H1 (cell line): ENCODE measurements around the gene RTL5. TPM values are rescaled to one million over a fixed set of nuclear protein-coding genes. Genes with fewer than 3 reads are reported as not detected.

Source experiments
- CTCF ChIA-PET: fragments of 300-600 bp; sonication (Branson Sonifier 250); formaldehyde crosslinking; loops from one replicate; lab custom pipeline; 2021; ENCODE audit not compliant: partially characterized antibody; lab: Charles Lee
- POLR2A ChIA-PET: fragments of 300-600 bp; sonication (Branson Sonifier 250); formaldehyde crosslinking; loops from one replicate; lab custom pipeline; 2021; ENCODE audit warnings: inconsistent platforms; ENCODE audit not compliant: partially characterized antibody; lab: Charles Lee
- DNase-seq, 2 experiments: peaks; one replicate each; pipeline versions ENCODE4 v3.0.0 to v3.0.0-alpha.2; 2010 to 2022; ENCODE audit warnings: low spot score in 2 of 2, low read depth in 1 of 2, mixed read lengths in 1 of 2
- FAIRE-seq: peaks from 2 replicates; lab custom pipeline; 2011; peaks lifted over from hg19 to GRCh38; lab: Jason Lieb, UNC
- H2AFZ ChIP-seq: 2 replicates; pipeline ENCODE4 v1.8.1; 2012; ENCODE audit warnings: low read length, inconsistent platforms
- H2AK5ac ChIP-seq: 2 replicates; pipeline ENCODE4 v1.6.1; 2013; ENCODE audit warnings: low read depth, low read length
- H2BK120ac ChIP-seq: replicated peaks from 2 replicates; pipeline ENCODE3; 2013; ENCODE audit warnings: low read depth, low read length, inconsistent platforms
- H2BK12ac ChIP-seq: 2 replicates; pipeline ENCODE4 v1.6.1; 2013; ENCODE audit warnings: low read depth, low read length
- H2BK15ac ChIP-seq: 2 replicates; pipeline ENCODE4 v1.6.1; 2013; ENCODE audit warnings: low read length
- H2BK20ac ChIP-seq: 2 replicates; pipeline ENCODE4 v1.6.1; 2013; ENCODE audit warnings: low read length
- H2BK5ac ChIP-seq: 2 replicates; pipeline ENCODE4 v1.6.1; 2013; ENCODE audit warnings: low read depth, low read length
- H3K14ac ChIP-seq: 2 replicates; pipeline ENCODE4 v1.6.1; 2013; ENCODE audit warnings: inconsistent platforms; ENCODE audit not compliant: insufficient read length
- H3K18ac ChIP-seq: 2 replicates; pipeline ENCODE4 v1.6.1; 2013; ENCODE audit warnings: low read length; ENCODE audit errors: extremely low read depth
- H3K23ac ChIP-seq: 2 replicates; pipeline ENCODE4 v1.6.1; 2013; ENCODE audit warnings: inconsistent platforms; ENCODE audit not compliant: insufficient read length
- H3K23me2 ChIP-seq: 2 replicates; pipeline ENCODE4 v1.6.1; 2013; ENCODE audit warnings: low read depth, low read length
- H3K27ac ChIP-seq: 2 replicates; pipeline ENCODE4 v1.6.1; 2011; ENCODE audit warnings: low read depth, low read length, inconsistent platforms
- H3K27me3 ChIP-seq, 4 experiments: replicated peaks in 1 of 4; 1 replicate in 1 of 4; 2 replicates in 3 of 4; pipeline versions ENCODE4 v1.6.1 to v1.8.1; 2011 to 2013; ENCODE audit warnings: low read length in 3 of 4, mild to moderate bottlenecking in 3 of 4, inconsistent platforms in 2 of 4, mixed read lengths in 2 of 4, moderate library complexity in 1 of 4; ENCODE audit not compliant: control insufficient read depth in 3 of 4, insufficient read depth in 3 of 4; ENCODE audit errors: extremely low read depth in 1 of 4
- H3K36me3 ChIP-seq, 4 experiments: 2 replicates each; pipeline versions ENCODE4 v1.6.1 to v1.8.1; 2011 to 2013; ENCODE audit warnings: mild to moderate bottlenecking in 4 of 4, low read length in 3 of 4, moderate library complexity in 2 of 4, control low read depth in 1 of 4, inconsistent platforms in 1 of 4; ENCODE audit not compliant: insufficient read depth in 4 of 4, control insufficient read depth in 2 of 4
- H3K4ac ChIP-seq: replicated peaks from 2 replicates; pipeline ENCODE3; 2013; ENCODE audit warnings: low read length, low read depth, mixed read lengths, inconsistent platforms; ENCODE audit not compliant: insufficient read length
- H3K4me1 ChIP-seq, 4 experiments: replicated peaks in 1 of 4; 1 replicate in 1 of 4; 2 replicates in 3 of 4; pipeline versions ENCODE4 v1.6.1 to v1.8.1; 2011 to 2013; ENCODE audit warnings: low read length in 3 of 4, inconsistent platforms in 2 of 4, mixed read lengths in 1 of 4; ENCODE audit not compliant: insufficient read depth in 4 of 4, control insufficient read depth in 3 of 4
- H3K4me2 ChIP-seq, 2 experiments: 2 replicates each; pipeline versions ENCODE4 v1.6.1 to v1.8.1; 2011 to 2013; ENCODE audit warnings: low read depth in 2 of 2, low read length in 2 of 2, control low read depth in 1 of 2, inconsistent platforms in 1 of 2, mild to moderate bottlenecking in 1 of 2; ENCODE audit not compliant: insufficient read depth in 1 of 2
- H3K4me3 ChIP-seq, 4 experiments: fragments of 200-600, 300-600 bp in 1 of 4; sonication (generic), shearing (Covaris generic), sonication (Bioruptor Twin) in 1 of 4; 2 replicates each; pipeline versions ENCODE4 v1.5.1 to v1.8.1; 2011 to 2016; ENCODE audit warnings: low read length in 4 of 4, low read depth in 3 of 4, control low read depth in 2 of 4, inconsistent platforms in 2 of 4, mild to moderate bottlenecking in 2 of 4, mixed read lengths in 1 of 4, moderate library complexity in 1 of 4; ENCODE audit not compliant: insufficient read depth in 2 of 4; ENCODE audit errors: extremely low read depth in 1 of 4
- H3K56ac ChIP-seq: replicated peaks from 2 replicates; pipeline ENCODE3; 2013; ENCODE audit warnings: low read depth, mild to moderate bottlenecking, mixed read lengths, low read length, inconsistent platforms; ENCODE audit not compliant: insufficient read length
- H3K79me1 ChIP-seq: 2 replicates; pipeline ENCODE4 v1.6.1; 2013; ENCODE audit warnings: low read depth, low read length, control low read depth
- H3K79me2 ChIP-seq, 2 experiments: 2 replicates each; pipeline versions ENCODE4 v1.6.1 to v1.8.1; 2012 to 2013; ENCODE audit warnings: low read length in 2 of 2, mild to moderate bottlenecking in 2 of 2, inconsistent platforms in 1 of 2; ENCODE audit not compliant: insufficient read depth in 2 of 2, control insufficient read depth in 1 of 2
- H3K9ac ChIP-seq, 4 experiments: replicated peaks in 1 of 4; 1 replicate in 1 of 4; 2 replicates in 3 of 4; pipeline versions ENCODE4 v1.6.1 to v1.8.1; 2011 to 2013; ENCODE audit warnings: low read depth in 3 of 4, low read length in 3 of 4, control low read depth in 2 of 4, mild to moderate bottlenecking in 2 of 4, moderate library complexity in 2 of 4, inconsistent platforms in 1 of 4; ENCODE audit errors: extremely low read depth in 1 of 4
- H3K9me3 ChIP-seq, 2 experiments: 2 replicates each; pipeline versions ENCODE4 v1.6.1 to v1.8.1; 2012 to 2013; ENCODE audit warnings: mild to moderate bottlenecking in 2 of 2, moderate library complexity in 2 of 2, control low read depth in 1 of 2, inconsistent platforms in 1 of 2, low read depth in 1 of 2, low read length in 1 of 2, mixed read lengths in 1 of 2; ENCODE audit not compliant: insufficient read depth in 2 of 2
- H4K20me1 ChIP-seq, 2 experiments: replicated peaks in 1 of 2; 2 replicates each; pipeline versions ENCODE3 to v1.8.1; 2011 to 2013; ENCODE audit warnings: inconsistent platforms in 2 of 2, low read length in 2 of 2, mild to moderate bottlenecking in 1 of 2; ENCODE audit not compliant: insufficient read depth in 2 of 2, control insufficient read depth in 1 of 2
- H4K5ac ChIP-seq: 2 replicates; pipeline ENCODE4 v1.6.1; 2013; ENCODE audit warnings: low read length, low read depth, mixed read lengths, inconsistent platforms; ENCODE audit not compliant: insufficient read length
- H4K8ac ChIP-seq: 2 replicates; pipeline ENCODE4 v1.8.0; 2013; ENCODE audit warnings: mild to moderate bottlenecking, moderate library complexity, low read length, inconsistent platforms; ENCODE audit not compliant: insufficient read depth; ENCODE audit errors: extremely low read depth
- H4K91ac ChIP-seq: replicated peaks from 2 replicates; pipeline ENCODE3; 2013; ENCODE audit warnings: low read length, mixed read lengths, inconsistent platforms; ENCODE audit not compliant: insufficient read length
- CREB1 ChIP-seq: IDR thresholded peaks from 2 replicates; pipeline ENCODE4 v1.6.1; 2012; ENCODE audit warnings: inconsistent platforms
- JUN ChIP-seq: IDR thresholded peaks from 2 replicates; pipeline ENCODE4 v1.6.1; 2011; ENCODE audit warnings: low read depth, mild to moderate bottlenecking, improper control_type of control experiment, low read length
- KDM5A ChIP-seq: fragments of 200-600 bp; IDR thresholded peaks from 2 replicates; pipeline ENCODE4 v1.7.1; 2012; ENCODE audit warnings: mild to moderate bottlenecking, low read length, inconsistent platforms, mixed read lengths
- NANOG ChIP-seq: IDR thresholded peaks from 2 replicates; pipeline ENCODE4 v1.6.1; 2011; ENCODE audit warnings: low read length, low read depth, mild to moderate bottlenecking, inconsistent platforms; ENCODE audit not compliant: insufficient read depth, poor library complexity, severe bottlenecking
- POLR2A ChIP-seq, 2 experiments: IDR thresholded peaks; 1 replicate in 1 of 2; 2 replicates in 1 of 2; pipeline ENCODE4 v1.6.1; 2011; ENCODE audit warnings: low read depth in 2 of 2, low read length in 2 of 2, mild to moderate bottlenecking in 2 of 2; ENCODE audit errors: control extremely low read depth in 1 of 2
- POU5F1 ChIP-seq: IDR thresholded peaks from 2 replicates; pipeline ENCODE4 v1.6.1; 2011; ENCODE audit warnings: low read depth, mild to moderate bottlenecking, low read length, moderate library complexity
- SAP30 ChIP-seq: fragments of 300-600 bp; sonication (generic); IDR thresholded peaks from 2 replicates; pipeline ENCODE4 v1.7.1; 2012; ENCODE audit warnings: low read length, moderate library complexity, mild to moderate bottlenecking, inconsistent platforms; ENCODE audit not compliant: insufficient read depth, insufficient replicate concordance
- SIN3A ChIP-seq, 2 experiments: IDR thresholded peaks in 1 of 2; conservative IDR thresholded peaks in 1 of 2; 2 replicates each; pipeline ENCODE4 v1.6.1; 2011 to 2012; ENCODE audit warnings: low read length in 2 of 2, improper control_type of control experiment in 1 of 2, low read depth in 1 of 2, mild to moderate bottlenecking in 1 of 2
- SP4 ChIP-seq: IDR thresholded peaks from 2 replicates; pipeline ENCODE4 v1.6.1; 2012; ENCODE audit warnings: low read length, inconsistent platforms
- SUZ12 ChIP-seq: fragments of 200-600 bp; sonication (generic); IDR thresholded peaks from 2 replicates; pipeline ENCODE4 v1.6.1; 2012; ENCODE audit warnings: mild to moderate bottlenecking, inconsistent platforms, low read length, moderate library complexity, mixed read lengths
- TAF7 ChIP-seq: optimal IDR thresholded peaks from 2 replicates; pipeline ENCODE3; 2011; ENCODE audit warnings: low read depth, mild to moderate bottlenecking, inconsistent platforms, low read length, moderate library complexity, borderline replicate concordance
- WGBS, 2 experiments: shearing (Covaris generic) in 1 of 2; methylation state at CpG; one replicate each; pipeline versions ENCODE4 v1.1.6 to v1.1.7; 2013 to 2015; ENCODE audit warnings: low lambda C conversion rate in 2 of 2, mixed read lengths in 2 of 2, inconsistent platforms in 1 of 2, low coverage in 1 of 2, missing lambda C conversion rate in 1 of 2; ENCODE audit not compliant: insufficient replicate concordance in 2 of 2, insufficient coverage in 1 of 2, insufficient read length in 1 of 2; ENCODE audit errors: extremely low coverage in 1 of 2, missing lambda C conversion rate in 1 of 2; 5-methylcytosine and 5-hydroxymethylcytosine counted together
- polyA plus RNA-seq, 7 experiments: library from polyadenylated mRNA; depleted of rRNA in 3 of 7; stranded (reverse) in 5 of 7; unstranded in 2 of 7; fragments of >200 nt in 5 of 7; fragments of 200-250 nt in 2 of 7; gene quantifications; 1 replicate in 5 of 7; 2 replicates in 1 of 7; 4 replicates in 1 of 7; pipeline versions ENCODE4 v1.2.1 to v1.2.3, GENCODE V29; 2011 to 2013; ENCODE audit warnings: missing spikeins in 2 of 7, mixed read lengths in 2 of 7
- total RNA-seq: library from RNA; stranded (reverse); fragmentation: NEBNext Ultra II Directional; extraction: Animal tissue kit (Norgen Biotek cat#: 25700); gene quantifications from 2 replicates; pipeline ENCODE4 v1.2.1, GENCODE V29; 2021
- TF ChIP-seq, protein P1 (sequence below), 3 experiments: IDR thresholded peaks; 1 replicate in 2 of 3; 2 replicates in 1 of 3; pipeline versions ENCODE4 v1.5.1 to v1.6.1; 2011; ENCODE audit warnings: low read length in 3 of 3, mild to moderate bottlenecking in 3 of 3, inconsistent platforms in 2 of 3, low read depth in 1 of 3, moderate library complexity in 1 of 3; ENCODE audit not compliant: insufficient read depth in 1 of 3; ENCODE audit errors: control extremely low read depth in 1 of 3

RTL5 gene
- total and polyA plus RNA-seq, 2 of the 8 experiments (the other 6 are each of a cell fraction or from before 2014, with no cell fraction given): 0.57 to 1.9 TPM

DNA sequence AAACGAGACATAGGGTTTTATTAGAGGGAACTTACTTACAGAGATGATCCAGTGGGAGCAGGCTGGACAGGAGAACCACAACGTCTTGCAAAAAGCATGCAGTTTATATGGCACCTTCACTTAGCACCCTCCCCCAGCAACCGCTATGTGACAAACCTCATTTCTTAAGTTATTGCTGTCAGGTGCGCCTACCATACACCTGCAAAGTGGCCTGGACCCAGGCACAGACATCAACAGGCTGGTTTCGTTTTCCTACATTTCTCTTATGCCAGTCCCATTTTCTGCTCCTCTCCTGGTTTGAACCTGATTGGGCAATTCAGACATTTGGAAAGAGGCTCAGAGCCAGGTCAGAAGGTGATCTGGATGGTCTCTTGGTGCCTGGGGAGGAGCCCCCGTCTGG, 18.3 kb downstream of the RTL5 start:
- no peak overlapping the region for H2BK15ac ChIP-seq
- no peak overlapping the region for H3K18ac ChIP-seq
- H4K91ac ChIP-seq: no peak overlapping the region
- TF ChIP-seq KDM5A (no peak), SIN3A (conservative IDR thresholded peaks at IDR 0.05 in 1 of 2, IDR thresholded peaks at IDR 0.05 in 1 of 2; ENCODE audit: low read depth in 1 of 2, low read length in 2 of 2) (no peak), NANOG (no peak), POLR2A (IDR thresholded peaks at IDR 0.05; ENCODE audit: control extremely low read depth in 1 of 2, low read depth in 2 of 2, low read length in 2 of 2) (no peak), JUN (no peak), SAP30 (no peak), SUZ12 (no peak), CREB1 (no peak), TAF7 (no peak), POU5F1 (no peak), SP4 (no peak)
- TF ChIP-seq, protein P1, sequence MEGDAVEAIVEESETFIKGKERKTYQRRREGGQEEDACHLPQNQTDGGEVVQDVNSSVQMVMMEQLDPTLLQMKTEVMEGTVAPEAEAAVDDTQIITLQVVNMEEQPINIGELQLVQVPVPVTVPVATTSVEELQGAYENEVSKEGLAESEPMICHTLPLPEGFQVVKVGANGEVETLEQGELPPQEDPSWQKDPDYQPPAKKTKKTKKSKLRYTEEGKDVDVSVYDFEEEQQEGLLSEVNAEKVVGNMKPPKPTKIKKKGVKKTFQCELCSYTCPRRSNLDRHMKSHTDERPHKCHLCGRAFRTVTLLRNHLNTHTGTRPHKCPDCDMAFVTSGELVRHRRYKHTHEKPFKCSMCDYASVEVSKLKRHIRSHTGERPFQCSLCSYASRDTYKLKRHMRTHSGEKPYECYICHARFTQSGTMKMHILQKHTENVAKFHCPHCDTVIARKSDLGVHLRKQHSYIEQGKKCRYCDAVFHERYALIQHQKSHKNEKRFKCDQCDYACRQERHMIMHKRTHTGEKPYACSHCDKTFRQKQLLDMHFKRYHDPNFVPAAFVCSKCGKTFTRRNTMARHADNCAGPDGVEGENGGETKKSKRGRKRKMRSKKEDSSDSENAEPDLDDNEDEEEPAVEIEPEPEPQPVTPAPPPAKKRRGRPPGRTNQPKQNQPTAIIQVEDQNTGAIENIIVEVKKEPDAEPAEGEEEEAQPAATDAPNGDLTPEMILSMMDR (IDR thresholded peaks at IDR 0.05; ENCODE audit: control extremely low read depth in 1 of 3, insufficient read depth in 1 of 3, low read depth in 1 of 3, low read length in 3 of 3): no peak

More for the DNA sequence above, 18.3 kb downstream of the RTL5 start:
- H3K4ac ChIP-seq: no peak overlapping the region
- H3K79me2 ChIP-seq: no peaks in the 10 kb centered on the region
- H4K20me1 ChIP-seq: peaks cover 0 to 2% of the 10 kb centered on the region in 2 experiments
- no peak overlapping the region for H3K4me2 ChIP-seq
- H2BK120ac ChIP-seq: no peak overlapping the region
- no peak overlapping the region for H2BK12ac ChIP-seq
- CTCF ChIA-PET: no interaction called here
- POLR2A ChIA-PET: no interaction called here
- no peak overlapping the region for H2BK20ac ChIP-seq
- no peak overlapping the region for H3K9ac ChIP-seq
- no peaks in the 10 kb centered on the region for H3K36me3 ChIP-seq
- H2AFZ ChIP-seq: no peak overlapping the region
- H3K27ac ChIP-seq: no peak overlapping the region
- H3K4me1 ChIP-seq: peaks cover 0 to 7% (median 2%) of the 10 kb centered on the region in 4 experiments; a peak in 6 of 7 replicates
- no peak overlapping the region for H3K56ac ChIP-seq
- H2BK5ac ChIP-seq: no peak overlapping the region
- no peak overlapping the region for H3K14ac ChIP-seq
- no peaks in the 10 kb centered on the region for H3K27me3 ChIP-seq
- FAIRE-seq (no peak), DNase-seq (no peak)
- no peak overlapping the region for H4K5ac ChIP-seq
- no peak overlapping the region for H3K23ac ChIP-seq
- H2AK5ac ChIP-seq: no peak overlapping the region
- no peaks in the 10 kb centered on the region for H3K79me1 ChIP-seq
- no peaks in the 10 kb centered on the region for H3K23me2 ChIP-seq
- H3K9me3 ChIP-seq: no peaks in the 10 kb centered on the region
- H3K4me3 ChIP-seq: no peak overlapping the region
- WGBS, 2 experiments: 96% methylated on average over 6 of the region's 6 CpGs; no CpG with 5 or more reads in 1 of the 2 experiments
- H4K8ac ChIP-seq: no peak overlapping the region
